SU-DHL-6 (cell line): ENCODE measurements around the gene ZBTB16.

Experiments
- H2AFZ ChIP-seq: fragments of 200-600 bp; sonication (generic); 2 replicates; pipeline ENCODE4 v1.6.1; 2014; ENCODE audit warnings: low read depth, mild to moderate bottlenecking, moderate library complexity, mixed read lengths, antibody characterized with exemption, low read length; ENCODE audit not compliant: severe bottlenecking
- H3F3A ChIP-seq: fragments of 200-600 bp; shearing (Covaris generic); 2 replicates; pipeline ENCODE4 v1.6.0; 2016; ENCODE audit warnings: antibody characterized with exemption, mild to moderate bottlenecking; ENCODE audit not compliant: insufficient read depth
- H3K27ac ChIP-seq: fragments of 200-600 bp; sonication (generic); 2 replicates; pipeline ENCODE4 v1.5.1; 2016; ENCODE audit warnings: low read depth, mild to moderate bottlenecking, low read length, moderate library complexity, mixed read lengths
- H3K27me3 ChIP-seq: fragments of 200-600 bp; sonication (generic), shearing (Covaris generic); 2 replicates; pipeline ENCODE4 v1.6.0; 2014; ENCODE audit warnings: mild to moderate bottlenecking, low read length
- H3K36me3 ChIP-seq: fragments of 200-600 bp; sonication (generic); 2 replicates; pipeline ENCODE4 v1.6.1; 2014; ENCODE audit warnings: mild to moderate bottlenecking, low read length, mixed read lengths
- H3K4me2 ChIP-seq: fragments of 300-600, 200-600 bp; shearing (Covaris generic), sonication (generic); 2 replicates; pipeline ENCODE4 v1.6.0; 2014; ENCODE audit warnings: low read length, low read depth, mild to moderate bottlenecking; ENCODE audit not compliant: poor library complexity, severe bottlenecking
- H3K4me3 ChIP-seq: fragments of 200-600 bp; sonication (generic); 2 replicates; pipeline ENCODE4 v1.5.1; 2014; ENCODE audit warnings: antibody characterized with exemption, low read length, mild to moderate bottlenecking, mixed read lengths; ENCODE audit not compliant: insufficient read depth, poor library complexity, severe bottlenecking
- H3K79me2 ChIP-seq: fragments of 200-600 bp; sonication (generic); 2 replicates; pipeline ENCODE4 v1.6.1; 2014; ENCODE audit warnings: mild to moderate bottlenecking, low read length, moderate library complexity; ENCODE audit not compliant: insufficient read depth
- H3K9ac ChIP-seq: fragments of 200-600 bp; sonication (generic); 2 replicates; pipeline ENCODE4 v1.7.0; 2014; ENCODE audit warnings: mild to moderate bottlenecking, low read length
- H3K9me2 ChIP-seq: fragments of 200-600 bp; sonication (generic); replicated peaks from 2 replicates; pipeline ENCODE4 v1.6.1; 2014; ENCODE audit warnings: low read length; ENCODE audit not compliant: insufficient read depth
- H3K9me3 ChIP-seq: fragments of 200-600 bp; sonication (generic); 2 replicates; pipeline ENCODE4 v1.6.1; 2014; ENCODE audit warnings: low read length, mixed read lengths; ENCODE audit not compliant: insufficient read depth
- H4K20me1 ChIP-seq: fragments of 200-600 bp; sonication (generic); 2 replicates; pipeline ENCODE4 v1.6.1; 2014; ENCODE audit warnings: low read depth, mild to moderate bottlenecking, antibody characterized with exemption, low read length, moderate library complexity, mixed read lengths
- CTCF ChIP-seq: fragments of 200-600 bp; sonication (generic); IDR thresholded peaks from one replicate; pipeline ENCODE4 v1.5.1; 2017; ENCODE audit warnings: antibody characterized with exemption, mild to moderate bottlenecking, low read length, moderate library complexity; ENCODE audit not compliant: insufficient read depth, poor library complexity, severe bottlenecking
- EZH2phosphoT487 ChIP-seq: fragments of 200-600 bp; sonication (generic), shearing (Covaris generic); conservative IDR thresholded peaks from 2 replicates; pipeline ENCODE4 v1.6.1; 2018; ENCODE audit warnings: mild to moderate bottlenecking, antibody characterized with exemption, low read length, moderate library complexity, mixed read lengths

Gene ZBTB16

GRCh38 chr11:114064216-114064615, 4.7 kb downstream of the ZBTB16 start:
- no peak for TF ChIP-seq CTCF
- no peak for TF ChIP-seq EZH2phosphoT487
- Histone ChIP-seq H3K4me2 (no peak overlapping the region), H3K9ac (no peak overlapping the region), H3F3A (no peaks in the 10 kb centered on the region), H3K36me3 (no peaks in the 10 kb centered on the region), H3K79me2 (no peaks in the 10 kb centered on the region), H3K9me2 (no peaks in the 10 kb centered on the region), H4K20me1 (no peaks in the 10 kb centered on the region), H3K4me3 (no peak overlapping the region), H2AFZ (no peak overlapping the region), H3K27me3 (no peaks in the 10 kb centered on the region), H3K9me3 (no peaks in the 10 kb centered on the region), H3K27ac (no peak overlapping the region)

GRCh38 chr11:114065094-114065493, 5.6 kb downstream of the ZBTB16 start:
- Histone ChIP-seq H3K36me3 (no peaks in the 10 kb centered on the region), H3K79me2 (no peaks in the 10 kb centered on the region), H3K27me3 (no peaks in the 10 kb centered on the region), H2AFZ (no peak overlapping the region), H3K9me2 (no peaks in the 10 kb centered on the region), H3F3A (no peaks in the 10 kb centered on the region), H3K9ac (no peak overlapping the region), H3K4me3 (no peak overlapping the region), H3K27ac (no peak overlapping the region), H4K20me1 (no peaks in the 10 kb centered on the region), H3K4me2 (no peak overlapping the region), H3K9me3 (no peaks in the 10 kb centered on the region)
- TF ChIP-seq CTCF: no peak
- TF ChIP-seq EZH2phosphoT487: no peak

DNA sequence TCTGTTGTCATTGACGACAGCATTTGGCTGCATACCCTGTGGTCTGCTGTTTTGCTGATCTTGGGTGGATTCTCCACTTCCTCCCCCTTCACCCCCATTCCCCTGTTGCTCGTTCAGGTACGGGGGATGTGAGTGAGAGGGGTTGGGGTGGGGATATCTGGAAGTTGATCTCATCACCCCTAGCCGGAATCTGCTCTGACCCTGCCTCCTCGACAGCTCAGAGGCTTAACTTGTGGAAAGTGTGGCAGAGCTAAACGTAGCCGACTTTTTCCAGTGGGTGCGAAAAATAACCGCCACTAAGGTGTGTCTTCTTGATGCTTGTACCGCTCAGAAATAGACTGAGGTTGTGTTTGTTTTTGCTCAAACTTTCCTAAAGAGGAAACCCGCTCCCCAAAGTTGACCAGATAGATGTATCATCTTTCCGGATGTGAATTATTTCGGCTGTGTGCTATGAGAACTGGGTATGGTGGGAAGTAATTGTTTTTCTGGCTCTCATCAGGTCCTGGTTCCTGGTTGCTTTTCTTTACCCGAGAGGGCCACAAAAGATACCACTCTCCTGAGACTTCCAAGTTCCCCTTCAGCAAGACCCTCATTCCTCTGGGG, 6.6 kb downstream of the ZBTB16 start:
- Histone ChIP-seq H3K36me3 (no peaks in the 10 kb centered on the region), H3K79me2 (no peaks in the 10 kb centered on the region), H3F3A (no peaks in the 10 kb centered on the region), H3K4me3 (no peak overlapping the region), H3K27ac (no peak overlapping the region), H3K27me3 (no peaks in the 10 kb centered on the region), H3K9ac (no peak overlapping the region), H2AFZ (no peak overlapping the region), H4K20me1 (no peaks in the 10 kb centered on the region), H3K4me2 (no peak overlapping the region), H3K9me2 (no peaks in the 10 kb centered on the region), H3K9me3 (no peaks in the 10 kb centered on the region)
- TF ChIP-seq CTCF: no peak
- TF ChIP-seq EZH2phosphoT487: no peak
